T-helper 2 cell treated with Interferon-gamma antibody and Interleukin-4, amounts not matched to agents 100 ng/mL and 5 ng/mL, for 36 hours (primary cell): Measurements from ENCODE around the gene SRPK1. TPM values are rescaled to one million over a fixed set of nuclear protein-coding genes. Genes with fewer than 3 reads are reported as not detected.
"Not testable (repeated sequence)": the region's sequence is repeated elsewhere in the genome, so short reads cannot be mapped to it uniquely, and the experiment has no call there.

Experiments used
- intact Hi-C: fragments of 100-400 bp; cut with micrococcal nuclease; formaldehyde crosslinking; loops from one replicate; pipeline ENCODE4 v1.15.1; 2023
- total RNA-seq: library from RNA; stranded (reverse); gene quantifications from 2 replicates; pipeline ENCODE4 v1.2.3, GENCODE V29; 2022

Gene SRPK1
- total RNA-seq, 1 donor from 2014 or later, result 94.3 TPM

DNA sequence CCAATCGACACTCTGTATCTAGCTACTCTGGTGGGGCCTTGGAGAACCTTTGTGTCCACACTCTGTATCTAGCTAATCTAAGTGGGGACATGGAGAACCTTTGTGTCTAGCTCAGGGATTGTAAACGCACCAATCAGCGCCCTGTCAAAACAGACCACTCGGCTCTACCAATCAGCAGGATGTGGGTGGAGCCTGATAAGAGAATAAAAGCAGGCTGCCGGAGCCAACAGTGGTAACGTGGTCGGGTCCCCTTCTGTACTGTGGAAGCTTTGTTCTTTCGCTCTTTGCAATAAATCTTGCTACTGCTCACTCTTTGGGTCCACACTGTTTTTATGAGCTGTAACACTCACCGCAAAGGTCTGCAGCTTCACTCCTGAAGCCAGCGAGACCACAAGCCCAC lies 11.0 kb upstream of the SRPK1 start:
- intact Hi-C loops, result not testable (repeated sequence)

DNA sequence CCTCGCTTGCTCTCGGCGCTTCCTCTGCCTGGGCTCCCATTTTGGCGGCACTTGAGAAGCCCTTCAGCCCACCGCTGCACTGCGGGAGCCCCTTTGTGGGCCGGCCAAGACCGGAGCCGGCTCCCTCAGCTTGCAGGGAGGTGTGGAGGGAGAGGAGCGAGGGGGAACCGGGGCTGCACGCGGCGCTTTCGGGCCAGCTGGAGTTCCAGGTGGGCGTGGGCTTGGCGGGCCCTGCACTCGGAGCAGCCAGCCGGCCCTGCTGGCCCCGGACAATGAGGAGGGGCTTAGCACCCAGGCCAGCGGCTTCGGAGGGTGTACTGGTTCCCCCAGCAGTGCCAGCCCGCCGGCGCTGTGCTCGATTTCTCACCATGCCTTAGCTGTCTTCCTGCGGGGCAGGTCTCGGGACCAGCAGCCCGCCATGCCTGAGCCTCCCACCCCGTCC lies 10.2 kb upstream of the SRPK1 start:
- intact Hi-C loops, result no loop called here

DNA sequence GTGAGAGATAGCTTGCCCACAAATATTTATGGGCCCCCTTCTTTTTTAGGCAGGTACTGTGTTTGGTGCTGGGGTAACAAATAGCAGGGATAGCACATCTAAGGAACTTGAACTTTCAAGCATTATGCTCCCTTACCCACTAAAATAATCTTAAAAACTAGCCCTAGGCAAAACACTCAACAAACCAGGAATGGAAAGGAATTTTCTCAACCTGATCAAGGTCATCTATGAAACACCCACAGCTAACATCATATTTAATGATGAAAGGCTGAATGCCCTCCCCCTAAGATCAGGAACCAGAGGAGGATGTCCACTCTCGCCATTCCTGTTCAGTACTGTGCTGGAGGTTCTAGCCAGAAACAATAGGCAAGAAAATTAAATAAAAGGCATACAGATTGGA lies 8.7 kb upstream of the SRPK1 start:
- intact Hi-C loops, result no loop called here

DNA sequence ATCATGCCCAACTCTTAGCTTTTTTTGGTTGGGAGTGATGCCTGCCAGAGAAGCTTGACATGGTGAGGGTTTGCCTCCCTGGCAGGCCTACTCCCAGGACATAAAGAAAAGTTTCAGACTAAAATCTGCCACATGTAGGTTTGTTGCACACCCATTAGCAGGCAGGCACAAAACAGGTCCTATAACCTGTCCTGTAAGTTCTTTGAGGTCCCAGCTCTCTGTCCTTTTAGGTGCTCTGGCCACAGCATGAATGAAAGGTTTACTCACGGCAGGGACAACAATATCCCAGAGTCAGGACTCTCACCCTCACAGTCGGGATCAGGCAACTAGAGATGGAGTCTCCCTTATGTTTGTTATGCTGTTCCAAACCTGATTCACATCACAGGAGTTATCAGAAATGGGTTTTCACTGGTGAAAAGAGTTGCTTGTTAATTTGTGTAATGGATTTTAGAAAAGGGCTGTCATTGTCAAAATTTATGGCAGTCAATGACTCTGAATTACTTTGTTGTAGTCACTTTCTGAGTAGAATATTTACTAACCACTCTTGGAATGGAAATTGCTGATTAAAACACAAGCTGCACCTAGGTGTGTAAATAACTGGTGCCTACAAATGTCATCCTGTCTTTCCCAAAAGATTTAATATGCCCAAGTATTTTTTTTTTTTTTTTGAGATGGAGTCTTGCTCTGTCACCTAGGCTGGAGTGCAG lies 5.8 kb upstream of the SRPK1 start:
- intact Hi-C loops, result no loop called here

DNA sequence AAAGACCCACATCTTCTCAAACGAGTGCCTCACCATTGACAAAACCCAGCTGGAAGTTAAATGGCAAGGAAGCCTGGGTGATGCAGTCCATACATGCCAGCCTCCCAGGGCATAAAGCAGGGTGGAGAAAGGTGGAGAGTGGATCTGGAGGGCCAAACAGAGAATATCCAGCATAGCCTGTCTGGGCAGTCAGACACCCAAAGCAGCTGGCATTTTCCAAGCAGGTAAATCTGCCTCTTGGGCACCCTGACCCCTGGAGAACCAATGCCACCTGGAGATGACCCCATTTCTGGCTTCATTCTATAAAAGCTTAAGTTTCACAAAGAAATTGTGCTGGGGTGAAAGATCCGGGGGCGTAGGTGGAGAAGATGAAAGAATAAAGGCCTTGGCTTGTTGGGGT lies 5.1 kb upstream of the SRPK1 start:
- intact Hi-C loops, result no loop called here

DNA sequence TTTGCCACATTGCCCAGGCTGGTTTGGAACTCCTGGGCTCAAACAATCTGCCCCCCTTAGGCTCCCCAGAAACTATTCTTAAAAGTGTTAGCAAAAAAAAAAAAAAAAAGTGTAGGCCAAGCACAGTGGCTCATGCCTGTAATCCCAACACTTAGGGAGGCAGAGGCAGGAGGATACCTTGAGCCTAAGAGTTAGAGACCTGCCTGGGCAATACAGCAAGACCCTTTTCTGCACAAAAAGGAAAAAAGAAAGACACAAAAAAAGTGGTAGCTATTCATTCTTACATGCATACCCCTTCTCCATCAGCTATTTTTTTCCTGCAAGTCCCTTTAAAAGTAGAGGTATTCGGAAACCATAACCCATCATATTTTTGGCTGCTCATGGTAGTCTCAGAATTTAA lies 3.2 kb upstream of the SRPK1 start:
- intact Hi-C loops, result no loop called here

DNA sequence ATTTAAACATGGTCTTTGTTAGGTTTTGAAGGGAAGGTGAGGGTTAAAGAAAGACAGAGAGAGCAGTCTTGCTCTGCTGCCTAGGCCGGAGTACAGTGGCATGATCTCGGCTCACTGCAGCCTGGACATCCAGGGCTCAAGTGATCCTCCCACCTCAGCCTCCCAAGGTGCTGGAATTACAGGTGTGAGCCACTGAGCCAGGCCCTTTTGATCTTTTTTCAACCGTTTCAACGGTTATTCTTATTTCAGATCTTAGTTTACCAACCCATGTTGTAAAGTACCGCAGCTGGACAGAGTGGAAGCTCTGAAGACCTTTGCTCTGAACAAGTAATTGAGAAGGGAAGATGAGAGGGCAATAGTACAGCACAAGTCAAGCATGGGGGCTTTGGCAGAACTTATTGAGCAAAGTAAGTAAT lies 1.2 kb upstream of the SRPK1 start:
- intact Hi-C loops, result no loop called here

DNA sequence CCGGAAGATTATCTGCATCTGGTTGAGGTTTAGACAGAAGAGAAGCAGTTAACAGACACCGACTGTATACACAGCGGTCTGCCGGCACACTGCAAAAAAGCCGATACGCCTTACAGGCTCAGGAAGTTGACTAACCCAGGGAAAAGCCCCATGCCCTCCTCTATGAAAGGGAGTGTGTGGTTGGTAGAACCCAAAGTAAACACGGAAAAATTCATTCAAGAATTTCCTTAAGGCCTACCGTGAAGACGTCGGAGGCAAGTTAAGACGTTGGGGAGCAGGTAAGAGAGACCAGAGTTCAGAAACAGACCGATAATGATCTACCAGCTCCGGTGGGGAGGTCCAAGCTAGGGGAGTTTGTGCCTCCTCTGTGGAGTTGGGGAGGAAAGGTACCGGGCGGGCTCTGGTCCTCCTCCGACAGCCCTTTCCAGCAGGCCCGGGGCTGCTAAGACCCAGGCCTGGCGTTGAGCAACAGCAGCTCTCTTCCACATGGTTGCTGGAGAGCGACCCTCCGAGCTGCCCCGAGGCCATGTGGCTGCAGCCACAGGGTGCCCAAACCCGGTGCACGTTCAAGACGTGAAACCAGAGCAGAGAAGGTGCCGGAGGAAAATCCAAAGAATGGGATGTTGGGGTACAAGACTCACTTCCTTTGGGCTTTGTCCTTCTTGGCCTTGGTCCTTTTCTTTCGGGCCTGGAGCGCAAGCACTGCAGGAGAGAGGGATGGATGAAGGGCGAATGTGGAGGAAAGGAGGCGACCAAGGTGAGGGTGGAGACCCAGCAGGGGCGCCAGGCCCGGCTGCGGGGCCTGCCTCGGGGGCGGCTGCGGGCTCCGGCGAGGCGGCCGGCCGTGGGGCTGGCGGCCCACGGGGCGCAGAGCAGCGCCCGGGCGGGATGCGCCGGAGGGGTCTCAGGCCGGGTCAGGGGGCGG lies 809 bp downstream of the SRPK1 start:
- intact Hi-C loops, result loop anchor here (1.0 kb wide), 1 partner anchor 107 kb away; the partner anchor contains the start of gene MAPK14

DNA sequence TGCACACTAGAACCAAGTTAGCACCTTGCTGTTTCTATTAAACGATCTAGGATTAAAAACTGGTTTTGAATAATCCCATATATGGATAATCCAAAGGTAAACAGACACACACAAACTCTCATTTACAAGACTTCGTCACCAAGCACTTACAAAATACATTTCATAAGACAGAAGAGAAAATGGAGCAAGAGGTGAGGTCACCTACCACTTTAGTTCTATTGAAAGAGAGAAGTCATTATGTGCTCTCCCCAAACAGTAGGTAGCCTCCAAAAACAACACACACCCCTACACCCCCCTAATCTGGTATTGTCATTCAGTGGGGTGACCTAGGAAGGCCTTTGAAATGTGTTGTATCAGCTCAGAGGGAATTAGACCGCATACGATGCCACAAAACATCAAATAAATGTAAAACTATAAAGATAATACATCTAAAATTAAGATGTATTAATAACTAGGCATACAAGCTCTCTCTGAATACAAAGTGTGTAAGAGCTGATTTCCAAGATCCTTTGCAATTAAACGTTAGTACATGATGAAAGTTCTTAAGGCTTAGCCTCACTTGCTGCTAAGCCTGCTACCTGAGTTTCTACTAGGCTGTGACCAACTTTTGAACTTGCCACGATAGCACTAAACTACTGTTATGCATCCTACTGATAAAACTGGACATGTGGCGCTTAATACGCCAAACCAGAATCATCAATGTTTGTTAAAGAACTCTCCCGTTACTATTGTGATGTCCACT lies 1.6 kb downstream of the SRPK1 start:
- intact Hi-C loops, result loop anchor here (1.0 kb wide), 1 partner anchor 108 kb away; the partner anchor contains the start of gene MAPK14

DNA sequence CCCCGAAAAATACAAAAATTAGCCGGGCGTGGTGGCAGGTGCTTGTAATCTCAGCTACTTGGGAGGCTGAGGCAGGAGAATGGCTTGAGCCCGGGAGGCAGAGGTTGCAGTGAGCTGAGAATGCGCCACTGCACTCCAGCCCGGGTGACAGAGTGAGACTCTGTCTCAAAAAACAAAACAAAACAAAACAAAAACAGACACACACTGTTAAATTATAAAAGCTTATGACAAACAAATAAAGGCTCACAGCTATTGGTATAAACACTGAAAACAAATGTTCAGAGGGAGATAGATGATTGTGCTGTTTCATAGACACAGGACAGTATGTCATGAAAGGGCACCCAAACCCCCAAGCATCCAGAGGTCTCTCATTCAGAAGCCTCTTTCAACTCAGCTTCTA lies 4.0 kb downstream of the SRPK1 start:
- intact Hi-C loops, result not testable (repeated sequence)

DNA sequence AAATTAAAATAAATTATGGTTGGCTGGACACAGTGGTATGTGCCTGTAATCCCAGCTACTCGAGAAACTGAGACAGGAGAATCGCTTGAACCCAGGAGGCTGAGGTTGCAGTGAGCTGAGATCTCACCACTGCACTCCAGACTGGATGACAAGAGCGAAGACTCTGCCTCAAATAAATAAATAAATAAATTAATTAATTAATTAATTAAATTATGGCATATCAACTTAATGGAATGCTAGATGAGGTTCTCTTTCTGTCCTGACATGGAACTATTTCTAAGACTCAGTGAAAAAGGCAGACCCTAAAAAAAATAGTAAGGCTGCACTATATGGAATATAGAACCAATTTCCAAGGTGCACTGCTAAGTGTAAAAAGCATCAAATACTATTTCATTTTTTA lies 4.8 kb downstream of the SRPK1 start:
- intact Hi-C loops, result no loop called here

DNA sequence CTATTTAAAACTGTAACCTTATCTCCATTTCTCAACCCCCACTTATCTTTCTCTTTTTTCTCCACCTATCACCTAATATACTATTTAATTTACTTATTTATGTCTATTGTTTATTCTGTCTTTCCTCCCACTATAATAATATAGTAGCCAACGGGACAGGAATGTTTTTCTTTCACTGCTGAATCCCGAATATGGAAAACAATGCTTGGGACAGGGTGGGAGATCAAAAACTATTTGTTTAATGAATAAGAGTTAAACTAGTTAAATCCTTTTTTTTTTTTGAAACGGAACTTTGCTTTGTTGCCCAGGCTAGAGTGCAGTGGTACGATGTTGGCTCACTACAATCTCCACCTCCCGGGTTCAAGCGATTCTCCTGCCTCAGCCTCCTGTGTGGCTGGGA lies 6.4 kb downstream of the SRPK1 start:
- intact Hi-C loops, result no loop called here

DNA sequence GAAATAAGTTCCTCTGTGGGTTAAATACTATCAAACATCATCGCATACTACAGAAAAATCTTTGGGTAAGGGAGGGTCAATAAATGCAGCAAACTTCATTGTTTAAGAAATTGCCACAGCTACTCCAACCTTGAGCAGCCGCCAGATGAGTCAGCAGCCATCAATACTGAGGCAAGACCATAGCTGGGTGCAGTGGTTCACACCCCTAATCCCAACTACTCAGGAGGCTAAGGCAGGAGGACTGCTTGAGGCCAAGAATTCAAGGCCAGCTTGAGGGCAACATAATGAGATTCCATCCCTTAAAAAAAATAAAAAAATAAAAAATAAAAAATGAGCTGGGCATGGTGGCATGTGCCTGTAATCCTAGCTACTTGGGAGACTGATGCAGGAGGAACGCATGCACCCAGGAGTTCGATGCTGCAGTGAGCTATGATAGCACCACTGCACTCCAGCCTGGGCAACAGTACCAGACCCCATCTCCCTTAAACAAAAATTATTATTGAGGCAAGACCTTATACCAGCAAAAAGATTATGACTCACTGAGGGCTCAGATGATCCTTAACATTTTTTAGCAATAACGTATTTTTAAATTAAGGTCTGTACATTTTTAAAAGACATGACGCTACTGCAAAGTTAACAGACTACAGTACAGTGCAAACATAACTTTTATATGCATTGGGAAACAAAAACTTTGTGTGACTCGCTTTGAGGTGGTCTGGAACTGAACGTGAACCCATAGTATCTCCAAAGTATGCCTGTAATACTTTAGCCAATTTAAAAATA lies 8.8 kb downstream of the SRPK1 start:
- intact Hi-C loops, result no loop called here

DNA sequence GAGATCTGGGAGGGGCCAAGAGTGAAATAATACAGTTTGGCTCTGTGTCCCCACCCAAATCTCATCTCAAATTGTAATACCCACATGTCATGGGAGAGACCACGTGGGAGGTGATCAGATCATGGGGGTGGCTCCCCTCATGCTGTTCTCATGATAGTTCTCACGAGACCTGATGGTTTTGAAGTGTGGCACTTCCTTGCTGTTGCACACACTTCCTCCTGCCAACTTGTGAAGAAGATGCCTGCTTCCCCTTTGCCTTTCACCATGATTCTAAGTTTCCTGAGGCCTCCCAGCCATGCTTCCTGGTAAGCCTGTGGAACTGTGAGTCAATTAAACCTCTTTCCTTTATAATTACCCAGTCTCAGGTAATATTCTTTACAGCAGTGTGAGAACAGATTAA lies 11.3 kb downstream of the SRPK1 start:
- intact Hi-C loops, result not testable (repeated sequence)

DNA sequence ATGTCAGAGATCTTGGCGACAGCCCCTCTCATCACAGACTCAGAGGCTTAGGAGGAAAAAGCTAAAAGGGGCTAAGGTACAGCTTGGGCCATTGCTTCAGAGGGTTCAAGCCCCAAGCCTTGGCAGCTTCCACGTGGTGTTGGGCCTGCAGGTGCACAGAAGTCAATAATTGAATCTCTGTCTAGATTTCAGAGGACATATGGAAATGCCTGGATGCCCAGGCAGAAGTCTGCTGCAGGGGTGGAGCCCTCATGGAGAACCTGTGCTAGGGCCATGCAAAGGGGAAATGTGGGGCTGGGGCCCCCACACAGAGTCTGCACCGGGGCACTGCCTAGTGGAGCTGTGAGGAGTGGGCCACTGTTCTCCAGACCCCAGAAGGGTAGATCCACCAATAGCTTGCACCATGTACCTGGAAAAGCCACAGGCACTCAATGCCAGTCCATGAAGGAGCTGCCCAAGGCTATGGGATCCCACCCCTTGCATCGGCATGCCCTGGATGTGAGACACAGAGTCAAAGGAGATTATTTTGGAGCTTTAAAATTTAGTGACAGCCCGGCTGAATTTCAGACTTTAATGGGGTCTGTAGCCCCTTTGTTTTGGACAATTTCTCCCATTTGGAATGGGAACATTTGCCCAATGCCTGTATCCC lies 12.0 kb downstream of the SRPK1 start:
- intact Hi-C loops, result not testable (repeated sequence)

DNA sequence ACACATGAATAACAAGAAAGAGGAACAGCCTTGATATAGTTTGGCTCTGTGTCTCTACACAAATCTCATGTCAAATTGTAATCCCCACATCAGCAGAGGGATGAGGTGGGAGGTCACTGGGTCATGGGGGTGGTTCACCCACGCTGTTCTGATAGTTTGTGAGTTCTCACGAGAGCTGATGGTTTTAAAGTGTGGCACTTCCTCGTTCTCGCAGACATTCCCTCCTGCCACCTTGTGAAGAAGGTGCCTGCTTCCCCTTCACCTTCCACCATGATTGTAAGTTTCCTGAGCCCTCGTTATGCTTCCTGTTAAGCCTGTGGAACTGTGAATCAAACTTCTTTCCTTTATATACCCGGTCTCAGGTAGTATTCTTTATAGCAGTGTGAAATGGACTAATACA lies 13.1 kb downstream of the SRPK1 start:
- intact Hi-C loops, result no loop called here

DNA sequence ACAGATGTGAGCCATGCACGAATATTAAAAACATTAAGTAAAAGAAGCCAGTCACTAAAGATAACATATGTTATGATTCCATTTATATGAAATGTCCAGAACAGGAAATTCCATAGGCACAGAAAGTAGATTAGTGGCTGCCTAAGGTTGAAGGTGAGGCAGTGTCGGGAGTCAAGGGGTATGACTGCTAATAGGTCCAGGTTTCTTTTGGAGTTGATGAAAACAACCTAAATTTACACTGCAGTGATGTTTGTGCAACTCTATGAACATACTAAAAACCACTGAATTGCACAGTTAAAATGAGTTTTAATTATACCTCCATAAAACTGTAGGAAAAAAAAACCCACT lies 14.4 kb downstream of the SRPK1 start:
- intact Hi-C loops, result no loop called here

DNA sequence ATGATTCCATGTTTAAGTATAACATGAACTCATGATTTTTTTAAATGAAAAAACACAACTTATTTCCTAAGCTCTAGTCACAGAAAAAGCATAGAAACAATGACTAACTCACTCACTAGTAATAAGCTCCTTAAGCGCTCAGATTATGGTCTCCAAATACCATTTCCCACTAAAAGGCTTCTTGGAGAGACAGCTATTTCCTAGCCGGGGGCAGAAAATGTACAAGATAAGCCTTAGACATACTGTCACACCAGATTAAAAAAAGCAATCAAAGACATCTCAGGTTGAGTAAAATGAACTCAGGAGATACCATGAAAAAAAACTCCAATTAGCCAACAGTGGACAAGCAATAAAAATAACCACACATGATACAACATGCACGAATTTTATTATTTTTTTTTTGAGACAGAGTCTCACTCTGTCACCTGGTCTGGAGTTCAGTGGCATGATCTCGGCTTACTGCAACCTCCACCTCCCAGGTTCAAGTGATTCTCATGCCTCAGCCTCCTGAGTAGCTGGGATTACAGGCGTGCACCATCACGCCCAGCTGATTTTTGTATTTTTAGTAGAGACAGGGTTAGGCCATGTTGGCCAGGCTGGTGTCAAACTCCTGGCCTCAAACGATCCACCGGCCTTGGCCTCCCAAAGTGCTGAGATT lies 14.9 kb downstream of the SRPK1 start:
- intact Hi-C loops, result no loop called here

DNA sequence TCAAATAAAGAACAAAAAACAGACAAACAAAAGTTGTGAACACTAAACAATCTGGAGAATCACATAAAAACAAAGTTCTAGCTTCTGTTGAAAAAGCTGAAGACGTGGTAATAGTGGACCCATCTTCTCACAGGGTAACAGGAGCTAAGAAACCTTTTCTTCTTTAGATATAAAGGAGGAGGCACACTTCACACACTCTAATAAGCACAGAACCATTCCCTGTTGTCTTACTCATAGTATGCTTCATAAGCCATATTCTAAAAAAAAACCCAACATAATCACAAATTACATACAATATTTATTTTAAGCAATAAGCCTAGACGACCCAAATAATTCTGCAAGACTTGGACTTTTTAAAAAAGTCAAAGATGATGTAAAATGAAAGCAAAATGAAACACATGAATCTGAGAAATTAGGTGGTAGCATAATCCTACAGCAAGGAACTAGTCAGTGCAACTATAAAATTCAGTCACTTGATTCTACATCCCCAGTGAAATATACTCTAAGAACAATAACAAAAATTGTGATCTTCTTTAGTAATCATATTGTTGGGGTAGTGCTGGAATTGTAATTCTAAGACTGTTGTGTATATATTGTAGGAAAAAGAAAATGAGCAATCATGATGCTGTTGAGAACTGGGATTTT lies 15.6 kb downstream of the SRPK1 start:
- intact Hi-C loops, result no loop called here

DNA sequence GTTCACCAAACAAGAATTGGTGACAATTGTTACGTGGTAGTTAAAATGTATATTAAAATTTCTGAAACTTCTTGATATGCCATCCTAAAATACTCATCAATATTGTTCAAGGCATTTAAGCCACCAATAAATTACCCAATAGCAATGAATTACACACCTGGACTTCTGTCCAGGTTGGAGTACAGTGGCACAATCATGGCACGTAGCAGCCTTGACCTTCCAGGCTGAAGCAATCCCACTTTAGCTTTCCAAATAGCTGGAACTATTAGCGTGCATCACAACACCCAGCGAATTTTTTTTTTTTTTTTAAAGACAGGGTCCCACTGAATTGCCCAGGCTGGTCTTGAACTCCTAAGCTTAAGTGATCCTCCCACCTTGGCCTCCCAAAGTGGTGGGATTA lies 17.2 kb downstream of the SRPK1 start:
- intact Hi-C loops, result no loop called here
